Stimulated activated effector memory CD8-positive, alpha-beta T cell treated with anti-CD3 and anti-CD28 coated beads, Interleukin-12 subunit alpha, Interleukin-12 subunit beta, amount 100 ng/mL, for 72 hours (primary cell): ENCODE data around the gene DPPA4.

Experiments
- ATAC-seq: fragments of 150-1000 bp; cut with Tn5 transposase; 2 replicates; pipeline ENCODE4 v1.10.0; 2021
- DNase-seq, 2 donors: peaks; one replicate each; pipeline ENCODE4 v3.0.0; 2021 to 2022; ENCODE audit warnings: low spot score in 2 of 2
- H3K27ac Mint-ChIP-seq: one replicate; pipeline ENCODE4 v1.8.0; 2022; ENCODE audit warnings: mild to moderate bottlenecking, mixed read lengths
- H3K36me3 Mint-ChIP-seq: one replicate; pipeline ENCODE4 v1.8.0; 2022; ENCODE audit warnings: mild to moderate bottlenecking, mixed read lengths
- H3K4me1 Mint-ChIP-seq: one replicate; pipeline ENCODE4 v1.8.0; 2022; ENCODE audit warnings: mixed read lengths
- H3K4me3 Mint-ChIP-seq: one replicate; pipeline ENCODE4 v1.8.0; 2022; ENCODE audit warnings: mild to moderate bottlenecking, mixed read lengths
- H3K9me3 Mint-ChIP-seq: one replicate; pipeline ENCODE4 v1.8.0; 2022; ENCODE audit warnings: mixed read lengths

DPPA4 gene

GRCh38 chr3:109297496-109297895 lies 39.9 kb downstream of the DPPA4 start:
- H3K27ac Mint-ChIP-seq = no peak overlapping the region
- H3K36me3 Mint-ChIP-seq = no peaks in the 10 kb centered on the region
- DNase-seq = no peak
- no peak overlapping the region for H3K4me3 Mint-ChIP-seq
- H3K4me1 Mint-ChIP-seq = no peaks in the 10 kb centered on the region
- H3K9me3 Mint-ChIP-seq = no peaks in the 10 kb centered on the region
- ATAC-seq = no peak

GRCh38 chr3:109284071-109284470 lies 53.3 kb downstream of the DPPA4 start:
- no peaks in the 10 kb centered on the region for H3K9me3 Mint-ChIP-seq
- DNase-seq = no peak
- no peak overlapping the region for H3K27ac Mint-ChIP-seq
- no peaks in the 10 kb centered on the region for H3K4me1 Mint-ChIP-seq
- H3K4me3 Mint-ChIP-seq = no peak overlapping the region
- no peaks in the 10 kb centered on the region for H3K36me3 Mint-ChIP-seq
- no peak for ATAC-seq

GRCh38 chr3:109278546-109278945 lies 58.8 kb downstream of the DPPA4 start:
- H3K27ac Mint-ChIP-seq = no peak overlapping the region
- ATAC-seq = no peak
- H3K36me3 Mint-ChIP-seq = no peaks in the 10 kb centered on the region
- no peak for DNase-seq
- no peak overlapping the region for H3K4me3 Mint-ChIP-seq
- no peaks in the 10 kb centered on the region for H3K4me1 Mint-ChIP-seq
- H3K9me3 Mint-ChIP-seq = no peaks in the 10 kb centered on the region

DNA sequence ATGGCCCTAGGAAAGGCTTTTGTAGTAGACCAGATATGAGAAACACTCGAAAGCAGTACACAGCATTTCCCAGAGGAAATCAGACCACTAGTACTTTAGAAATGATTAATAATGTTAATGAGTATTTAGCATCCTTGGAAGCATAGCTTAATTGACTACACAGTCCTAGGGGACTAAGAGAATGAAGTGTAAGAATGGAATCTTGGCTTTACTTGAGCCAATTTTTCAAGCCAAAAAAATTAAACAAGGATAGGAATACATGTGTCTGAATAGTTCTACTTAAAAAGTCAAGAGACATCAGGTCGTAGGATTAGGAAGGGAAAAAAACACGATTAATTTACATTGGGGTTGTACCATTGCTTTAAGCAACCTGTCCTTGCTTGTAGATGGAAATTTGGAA lies 59.2 kb downstream of the DPPA4 start:
- no peak overlapping the region for H3K4me3 Mint-ChIP-seq
- H3K36me3 Mint-ChIP-seq = no peaks in the 10 kb centered on the region
- H3K4me1 Mint-ChIP-seq = no peaks in the 10 kb centered on the region
- DNase-seq (no peak), ATAC-seq (no peak)
- no peak overlapping the region for H3K27ac Mint-ChIP-seq
- H3K9me3 Mint-ChIP-seq = no peaks in the 10 kb centered on the region
